D721Med (cell line): ENCODE results near the gene GNPDA2.

ENCODE experiments used
- DNase-seq: peaks from one replicate; pipeline ENCODE4 v3.0.0; 2011; ENCODE audit warnings: low spot score; ENCODE audit not compliant: insufficient read length
- FAIRE-seq: peaks from 2 replicates; lab custom pipeline; 2011; peaks lifted over from hg19 to GRCh38; lab: Jason Lieb, UNC
- TF ChIP-seq, protein P1 (sequence below): IDR thresholded peaks from 2 replicates; pipeline ENCODE4 v1.5.1; 2012; ENCODE audit warnings: mild to moderate bottlenecking, control low read depth; ENCODE audit not compliant: insufficient read depth; ENCODE audit errors: missing control alignments

The GNPDA2 gene

GRCh38 chr4:44726038-44726871 lies at the start of gene GNPDA2:
Gene GNPDA2, minus strand, starts transcription at chr4:44726556. Its CDS starts 4,349 bp downstream, at chr4:44722207.
- TF ChIP-seq, protein P1, sequence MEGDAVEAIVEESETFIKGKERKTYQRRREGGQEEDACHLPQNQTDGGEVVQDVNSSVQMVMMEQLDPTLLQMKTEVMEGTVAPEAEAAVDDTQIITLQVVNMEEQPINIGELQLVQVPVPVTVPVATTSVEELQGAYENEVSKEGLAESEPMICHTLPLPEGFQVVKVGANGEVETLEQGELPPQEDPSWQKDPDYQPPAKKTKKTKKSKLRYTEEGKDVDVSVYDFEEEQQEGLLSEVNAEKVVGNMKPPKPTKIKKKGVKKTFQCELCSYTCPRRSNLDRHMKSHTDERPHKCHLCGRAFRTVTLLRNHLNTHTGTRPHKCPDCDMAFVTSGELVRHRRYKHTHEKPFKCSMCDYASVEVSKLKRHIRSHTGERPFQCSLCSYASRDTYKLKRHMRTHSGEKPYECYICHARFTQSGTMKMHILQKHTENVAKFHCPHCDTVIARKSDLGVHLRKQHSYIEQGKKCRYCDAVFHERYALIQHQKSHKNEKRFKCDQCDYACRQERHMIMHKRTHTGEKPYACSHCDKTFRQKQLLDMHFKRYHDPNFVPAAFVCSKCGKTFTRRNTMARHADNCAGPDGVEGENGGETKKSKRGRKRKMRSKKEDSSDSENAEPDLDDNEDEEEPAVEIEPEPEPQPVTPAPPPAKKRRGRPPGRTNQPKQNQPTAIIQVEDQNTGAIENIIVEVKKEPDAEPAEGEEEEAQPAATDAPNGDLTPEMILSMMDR = peak; percentile 36
- FAIRE-seq (no peak), DNase-seq (peak; percentile 55)

DNA sequence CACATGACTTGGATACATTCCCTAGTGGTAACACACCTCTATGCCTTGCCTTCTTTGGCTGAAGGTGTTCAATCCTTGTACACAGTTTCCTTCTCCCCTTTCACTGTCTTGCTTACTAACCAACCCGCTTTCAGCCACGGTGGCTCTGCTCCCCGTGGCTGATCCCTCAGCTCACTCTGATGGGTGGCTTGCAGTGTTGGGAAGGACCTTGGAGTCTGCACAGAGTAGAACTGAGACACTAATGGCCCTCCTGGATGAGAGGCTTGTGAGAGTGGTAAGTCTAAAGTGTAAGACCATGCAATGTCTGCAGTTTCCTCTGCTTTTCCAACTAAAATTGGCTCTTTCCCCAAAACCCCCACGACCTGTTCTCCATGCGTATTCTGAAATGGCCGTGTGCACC lies 46.0 kb upstream of the GNPDA2 start:
- no peak for FAIRE-seq
- no peak for DNase-seq
- TF ChIP-seq, protein P1 = no peak

- no peak for FAIRE-seq
- TF ChIP-seq, protein P1 = no peak
- no peak for DNase-seq
Observed at GRCh38 chr4:44771789-44772188, 45.4 kb upstream of the GNPDA2 start.

DNA sequence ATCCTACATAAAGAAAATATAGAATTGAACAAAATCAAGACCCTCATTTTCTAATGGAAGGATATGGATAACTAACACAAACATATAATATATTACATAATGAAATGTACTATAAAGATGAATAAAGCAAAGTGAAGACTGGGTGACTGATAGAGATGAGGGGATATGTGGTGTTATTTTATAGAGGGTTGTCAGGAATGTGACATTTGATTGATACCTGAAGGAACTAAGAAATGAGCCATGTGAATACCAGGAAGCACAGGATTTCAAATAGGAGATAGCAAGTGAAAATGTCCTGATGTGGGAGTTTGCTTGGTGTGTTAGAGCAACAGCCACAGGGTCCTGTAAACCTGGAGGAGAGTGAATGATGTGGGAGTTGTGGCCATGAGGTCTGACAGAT lies 40.1 kb upstream of the GNPDA2 start:
- DNase-seq (no peak), FAIRE-seq (no peak)
- TF ChIP-seq, protein P1 = no peak

DNA sequence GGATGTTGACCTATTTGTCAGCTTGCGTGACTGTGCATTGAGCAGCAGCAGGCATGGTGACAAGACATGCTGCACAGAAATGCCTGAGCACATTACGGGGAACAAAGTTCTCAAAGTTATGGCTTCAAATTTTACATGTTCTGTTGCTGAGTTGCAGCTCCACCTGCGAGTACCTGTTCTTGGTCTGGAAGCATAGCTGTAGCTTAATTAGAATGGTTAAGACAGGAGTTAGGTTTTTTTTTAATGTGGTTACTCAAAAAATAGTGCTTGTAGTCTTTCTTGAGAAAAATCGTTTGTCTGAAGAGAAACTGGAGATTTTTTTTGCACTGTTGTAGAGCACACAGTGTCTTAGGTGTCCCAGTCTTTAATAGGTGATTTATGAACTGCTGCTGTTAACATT lies 38.8 kb upstream of the GNPDA2 start:
- no peak for FAIRE-seq
- no peak for DNase-seq
- TF ChIP-seq, protein P1 = no peak

- DNase-seq = no peak
- FAIRE-seq = no peak
- TF ChIP-seq, protein P1 = no peak
Observed at GRCh38 chr4:44761306-44761705, 35.0 kb upstream of the GNPDA2 start.
